ENCODE results near the gene GIGYF2. TPM values are rescaled to one million over a fixed set of nuclear protein-coding genes. Genes with fewer than 3 reads are reported as not detected.

GIGYF2 gene
- total and polyA plus RNA-seq, 12 donors, result 9.9 to 71.7 (median 66.1) TPM

GRCh38 chr2:232653441-232653840 lies 43.7 kb upstream of the GIGYF2 start:
- ATAC-seq (no peak), DNase-seq (no peak)
- Histone ChIP-seq H3K4me3 (no peak overlapping the region), H3K27ac (no peak overlapping the region), H3K36me3 (no peaks in the 10 kb centered on the region), H3K9me3 (no peaks in the 10 kb centered on the region), H3K4me1 (peaks cover 0 to 18% (median 4%) of the 10 kb centered on the region in 9 donors), H3K27me3 (no peaks in the 10 kb centered on the region)
- 92 to 93% methylated on average over 7 of the region's 7 CpGs for WGBS, 2 donors
- no peak for TF ChIP-seq CTCF (IDR thresholded peaks at IDR 0.05)
- intact Hi-C loops (cut with DNase I), result no loop called here

GRCh38 chr2:232655392-232655791 lies 41.7 kb upstream of the GIGYF2 start:
- DNase-seq (no peak), ATAC-seq (peak in 1 of 8 donors; percentile 37)
- Histone ChIP-seq H3K36me3 (no peaks in the 10 kb centered on the region), H3K4me3 (no peak overlapping the region), H3K9me3 (no peaks in the 10 kb centered on the region), H3K4me1 (peaks cover 0 to 31% (median 14%) of the 10 kb centered on the region in 9 donors), H3K27me3 (no peaks in the 10 kb centered on the region), H3K27ac (no peak overlapping the region)
- no peak for TF ChIP-seq CTCF (IDR thresholded peaks at IDR 0.05)
- intact Hi-C loops (cut with DNase I), result no loop called here
- WGBS, 2 donors, result 78 to 91% methylated on average over 6 of the region's 6 CpGs

- peak in 3 of 9 donors; percentile 13 to 32 (median 13) for TF ChIP-seq CTCF (IDR thresholded peaks at IDR 0.05)
- intact Hi-C loops (cut with DNase I), result loop anchor here in 1 of 10 donors (1.0 kb wide), 1 partner anchor 39 kb away; the partner anchor contains the start of gene GIGYF2
- WGBS, 2 donors, result 54 to 61% methylated on average over 7 of the region's 7 CpGs
- peaks cover 0 to 1% (median 0%) of the 10 kb centered on the region in 9 donors for H3K36me3 ChIP-seq
- no peak overlapping the region for H3K4me3 ChIP-seq
- DNase-seq (no peak), ATAC-seq (peak in 2 of 8 donors; percentile 52 to 64)
- H3K4me1 ChIP-seq, result peaks cover 0 to 17% (median 10%) of the 10 kb centered on the region in 9 donors
- no peak overlapping the region for H3K27ac ChIP-seq
- no peaks in the 10 kb centered on the region for H3K27me3 ChIP-seq
- H3K9me3 ChIP-seq, result no peaks in the 10 kb centered on the region
Measured at GRCh38 chr2:232658217-232658785, 38.8 kb upstream of the GIGYF2 start.

- Histone ChIP-seq H3K27me3 (no peaks in the 10 kb centered on the region), H3K27ac (peak overlapping the region in 3 of 10 donors; percentile 5 to 49 (median 12)), H3K4me1 (peaks cover 0 to 13% (median 10%) of the 10 kb centered on the region in 9 donors), H3K4me3 (no peak overlapping the region), H3K9me3 (no peaks in the 10 kb centered on the region), H3K36me3 (peaks cover 0 to 11% (median 0%) of the 10 kb centered on the region in 9 donors)
- intact Hi-C loops (cut with DNase I), result no loop called here
- no peak for TF ChIP-seq CTCF (IDR thresholded peaks at IDR 0.05)
- 61 to 76% methylated on average over 2 of the region's 2 CpGs for WGBS, 2 donors
- no peak for DNase-seq
- ATAC-seq, result peak in 6 of 8 donors; percentile 23 to 72 (median 56)
Measured at GRCh38 chr2:232659359-232659758, 37.8 kb upstream of the GIGYF2 start.
